Stimulated activated CD4-positive, alpha-beta T cell treated with anti-CD3 and anti-CD28 coated beads, Interleukin-2, amount 100 ng/mL, for 4 hours (primary cell): ENCODE results near the gene AEBP2.
"Not testable (repeated sequence)": the region's sequence is repeated elsewhere in the genome, so short reads cannot be mapped to it uniquely, and the experiment has no call there.

Experiments
- DNase-seq: peaks from one replicate; pipeline ENCODE4 v3.0.0-alpha.2; 2020; ENCODE audit warnings: low read depth

Gene AEBP2

GRCh38 chr12:19507823-19508222 lies 68.5 kb downstream of the AEBP2 start:
- no peak for DNase-seq

DNA sequence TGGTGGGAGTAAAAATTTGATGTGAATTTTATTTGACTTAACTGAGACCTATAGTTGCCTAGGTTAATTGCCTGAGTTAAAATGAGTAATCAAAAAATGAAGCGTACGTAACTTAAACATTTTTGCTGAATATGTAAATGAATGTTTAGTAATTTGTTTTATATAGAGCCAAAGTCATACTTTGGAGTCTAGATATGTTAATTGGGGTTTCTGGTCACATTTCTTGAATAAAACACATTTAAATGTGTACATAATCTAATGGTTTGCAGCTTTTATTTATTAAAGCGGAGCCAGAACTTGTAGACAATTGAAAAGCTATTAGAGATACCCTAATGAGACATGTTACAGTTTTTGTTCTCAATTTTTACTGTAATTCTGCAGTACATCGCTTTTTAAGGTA lies 71.2 kb downstream of the AEBP2 start:
- no peak for DNase-seq

DNA sequence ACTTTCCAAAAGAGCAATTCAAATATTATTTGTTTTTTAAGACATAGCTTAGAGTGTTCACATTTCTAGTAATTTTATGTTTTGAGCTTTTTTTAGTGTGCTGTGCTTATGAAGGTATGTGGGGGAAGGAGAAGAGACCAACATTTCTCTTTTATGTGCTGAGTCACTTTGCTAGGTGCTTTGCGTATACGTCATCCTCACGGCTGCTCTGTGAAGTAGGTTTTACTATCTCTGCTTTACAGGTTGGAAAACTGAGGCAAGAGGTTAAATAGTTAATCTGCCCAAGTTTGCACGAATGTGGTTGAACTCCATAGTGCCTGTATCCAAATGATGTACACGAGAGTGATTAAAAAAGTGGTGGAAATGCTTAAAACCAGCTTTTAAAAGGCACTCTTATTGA lies 75.9 kb downstream of the AEBP2 start:
- DNase-seq = no peak

GRCh38 chr12:19517583-19517982 lies 78.3 kb downstream of the AEBP2 start:
- DNase-seq = no peak

DNA sequence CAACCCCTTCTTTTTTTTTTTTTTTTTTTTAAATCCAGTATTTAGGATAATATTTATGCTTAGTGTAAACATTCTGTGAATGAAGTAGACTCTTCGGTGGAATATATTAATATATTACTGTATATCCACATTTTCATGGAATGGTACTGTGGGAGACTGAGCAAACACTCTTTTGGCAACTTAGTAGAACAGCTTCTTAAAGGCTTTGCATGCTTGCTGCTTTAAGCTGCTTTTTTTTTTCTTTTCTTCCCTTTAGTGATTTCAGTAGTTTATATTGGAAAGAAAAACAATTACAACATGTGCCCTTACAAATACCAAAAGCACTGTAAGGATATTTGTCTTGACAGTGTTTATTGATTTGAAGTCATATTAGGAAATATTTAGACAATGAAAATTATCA lies 78.9 kb downstream of the AEBP2 start:
- DNase-seq = no peak

GRCh38 chr12:19520646-19521415 lies 81.5 kb downstream of the AEBP2 start:
- no peak for DNase-seq

GRCh38 chr12:19525274-19525673 lies 86.0 kb downstream of the AEBP2 start:
- no peak for DNase-seq

DNA sequence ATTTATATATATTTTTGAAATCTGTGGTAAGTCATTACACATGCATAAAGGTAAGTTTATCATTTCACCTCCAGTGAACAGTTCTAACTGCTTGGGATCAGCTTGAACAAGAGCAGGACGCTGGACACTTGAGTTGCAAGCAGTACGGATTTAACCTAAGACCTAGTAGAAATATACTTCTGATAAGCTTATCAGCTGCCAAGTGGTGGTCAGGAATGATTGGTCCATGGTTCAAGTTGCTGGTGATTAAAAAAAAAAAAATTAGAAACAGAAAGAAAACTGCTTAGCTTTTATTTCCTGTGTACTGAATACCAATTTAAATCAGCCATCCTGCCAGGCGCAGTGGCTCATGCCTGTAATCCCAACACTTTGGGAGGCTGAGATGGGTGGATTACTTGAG lies 88.6 kb downstream of the AEBP2 start:
- DNase-seq = no peak

DNA sequence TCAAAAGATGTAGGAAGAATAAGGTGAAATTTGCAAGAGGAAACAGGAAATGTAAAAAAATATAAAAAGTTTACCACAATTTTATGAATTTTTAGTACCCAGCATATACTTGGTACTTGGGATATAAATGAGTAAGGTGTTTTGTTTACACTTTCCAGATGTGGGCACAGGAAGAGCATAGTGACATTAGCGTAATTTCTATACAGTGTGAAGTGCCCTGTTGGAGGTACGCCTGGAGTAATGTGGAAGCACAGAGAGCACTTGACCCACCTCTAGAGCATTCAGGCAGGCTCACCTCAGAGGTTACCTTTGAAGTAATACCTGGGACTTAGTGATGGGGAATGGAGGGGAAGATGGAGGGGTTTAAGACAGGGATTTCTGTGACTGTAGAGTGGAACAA lies 89.5 kb downstream of the AEBP2 start:
- DNase-seq = no peak

DNA sequence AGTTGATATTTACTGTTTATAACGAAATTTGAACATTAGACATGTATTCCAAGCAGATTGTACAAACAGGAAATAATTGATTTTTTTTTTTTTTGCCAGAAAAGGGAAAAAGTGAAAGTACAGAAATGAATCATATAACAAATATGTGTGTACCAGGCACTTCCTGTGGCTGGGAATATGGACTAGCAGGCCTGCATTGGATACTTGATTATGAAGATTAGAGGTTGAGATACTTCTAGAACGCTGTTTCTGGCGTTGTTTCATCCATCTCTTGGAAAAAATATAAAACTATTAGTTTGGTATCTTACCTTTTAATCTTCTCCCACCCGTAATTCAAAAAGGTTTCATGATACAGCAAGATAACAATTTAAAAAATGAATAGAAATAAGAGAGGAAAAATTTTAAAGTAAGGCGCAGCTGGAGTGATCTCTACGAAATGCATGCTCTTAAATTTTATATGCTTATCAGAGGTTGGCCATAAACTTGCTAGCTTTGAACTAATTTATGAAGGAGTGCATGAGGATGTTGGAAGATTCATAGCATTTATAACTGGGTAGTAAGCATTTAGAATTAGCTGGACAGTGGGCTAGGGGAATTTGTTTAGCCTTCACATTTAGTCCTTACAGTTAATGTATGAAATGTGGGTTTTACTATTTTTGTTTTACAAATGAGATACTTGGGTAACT lies 90.8 kb downstream of the AEBP2 start:
- DNase-seq = no peak

DNA sequence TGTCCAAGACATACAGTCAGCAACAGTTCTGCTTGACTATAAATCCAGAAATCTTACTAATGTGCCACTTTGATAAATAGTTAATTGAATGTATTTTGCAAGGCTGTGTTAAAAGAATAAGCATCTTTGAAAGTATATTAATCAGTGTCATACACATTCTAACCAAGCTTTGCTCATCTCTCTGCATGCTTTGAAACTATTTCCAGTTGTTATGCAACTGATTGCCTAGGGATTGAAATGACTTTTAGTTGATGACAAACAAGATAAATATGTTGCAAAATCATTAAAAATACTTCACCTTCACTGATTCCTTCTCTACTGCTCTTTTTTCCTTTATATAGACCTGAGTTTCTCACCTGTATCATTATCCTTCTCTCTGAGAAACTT lies 91.3 kb downstream of the AEBP2 start:
- no peak for DNase-seq

- no peak for DNase-seq
Observed at GRCh38 chr12:19533567-19533966, 94.3 kb downstream of the AEBP2 start.

DNA sequence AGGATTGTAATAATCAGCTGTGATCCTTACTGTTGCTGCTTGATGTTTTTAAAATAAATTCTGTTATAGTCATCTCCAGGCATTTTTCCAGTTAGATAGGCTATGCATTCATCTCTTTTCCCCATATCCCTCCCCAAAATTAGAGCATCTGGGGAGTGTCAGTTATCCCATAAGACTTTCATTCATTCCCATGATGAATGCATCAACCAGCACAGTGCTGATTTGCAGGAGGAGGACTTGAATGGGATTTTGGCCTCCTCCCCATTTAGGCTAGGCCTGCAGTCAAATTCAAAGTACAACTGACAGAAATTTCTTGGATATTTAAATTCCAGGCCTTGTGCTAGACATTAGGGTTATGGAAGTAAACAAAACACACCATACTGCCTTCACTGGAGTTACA lies 99.8 kb downstream of the AEBP2 start:
- no peak for DNase-seq

GRCh38 chr12:19539836-19540235 lies 100.5 kb downstream of the AEBP2 start:
- DNase-seq = no peak

DNA sequence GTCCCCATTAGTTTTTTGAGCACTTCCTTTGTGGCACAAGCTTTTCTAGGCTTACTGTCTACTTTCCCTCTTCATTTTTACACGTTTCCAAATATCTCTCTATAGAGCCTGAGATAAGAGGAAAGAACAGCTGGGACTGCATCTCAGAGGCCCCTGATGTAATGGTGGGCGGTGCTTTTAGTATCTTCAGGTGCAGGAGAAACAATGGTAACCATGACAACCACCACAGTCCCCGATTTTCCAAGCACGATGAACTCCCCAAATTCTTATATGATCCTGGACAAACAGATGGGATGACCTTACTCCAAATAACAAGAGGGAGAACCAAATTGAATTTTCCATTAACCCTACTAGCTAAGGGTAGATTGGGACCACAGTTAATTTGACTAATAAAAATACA lies 103.3 kb downstream of the AEBP2 start:
- no peak for DNase-seq

- DNase-seq = no peak
Observed at GRCh38 chr12:19544353-19544752, 105.1 kb downstream of the AEBP2 start.

- no peak for DNase-seq
Observed at GRCh38 chr12:19545301-19545700, 106.0 kb downstream of the AEBP2 start.

DNA sequence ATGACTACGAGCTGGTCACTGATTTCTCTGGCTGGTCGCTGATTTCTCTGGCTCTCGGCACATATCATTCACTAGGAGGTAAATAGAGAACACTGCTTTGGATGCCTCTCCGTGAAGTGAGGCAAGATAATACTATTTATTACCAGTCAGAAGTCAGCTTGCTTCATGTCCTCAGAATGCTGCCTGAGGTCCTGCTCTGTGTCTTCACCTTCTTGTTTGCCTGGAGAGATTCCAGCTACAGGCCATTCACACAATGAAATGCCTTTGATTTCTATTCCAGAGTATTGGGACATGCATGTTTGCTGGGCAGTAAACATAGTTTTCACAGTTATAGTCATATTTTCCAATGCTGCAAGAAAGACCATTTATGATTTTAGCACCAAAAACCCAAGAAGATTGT lies 106.7 kb downstream of the AEBP2 start:
- no peak for DNase-seq

DNA sequence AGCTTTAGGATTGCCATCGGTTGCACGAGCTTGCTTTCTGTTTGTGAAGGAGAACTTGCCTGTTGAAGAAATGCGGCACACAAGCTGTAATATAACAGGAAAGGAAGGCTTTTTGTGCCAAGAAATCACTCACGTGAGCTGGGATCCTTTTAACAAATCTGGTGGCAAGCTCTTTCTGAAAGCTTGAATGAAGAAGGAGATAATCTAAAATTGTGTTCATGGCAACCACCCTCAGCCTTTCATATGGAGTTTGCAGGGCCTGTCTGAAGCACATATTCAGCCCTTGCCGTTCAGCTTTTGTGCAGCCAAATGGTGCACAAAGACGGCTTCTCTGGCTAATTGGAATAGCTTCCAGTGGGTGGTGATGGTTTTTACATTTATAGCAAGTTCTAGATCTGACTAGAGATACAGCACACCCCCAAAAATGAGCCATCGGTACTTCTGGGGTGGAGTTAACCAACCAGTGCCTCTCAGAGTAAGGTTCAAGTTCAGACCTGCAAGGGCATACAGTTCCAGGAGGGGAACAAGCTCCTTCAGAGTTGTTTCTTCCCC lies 107.4 kb downstream of the AEBP2 start:
- DNase-seq = no peak

DNA sequence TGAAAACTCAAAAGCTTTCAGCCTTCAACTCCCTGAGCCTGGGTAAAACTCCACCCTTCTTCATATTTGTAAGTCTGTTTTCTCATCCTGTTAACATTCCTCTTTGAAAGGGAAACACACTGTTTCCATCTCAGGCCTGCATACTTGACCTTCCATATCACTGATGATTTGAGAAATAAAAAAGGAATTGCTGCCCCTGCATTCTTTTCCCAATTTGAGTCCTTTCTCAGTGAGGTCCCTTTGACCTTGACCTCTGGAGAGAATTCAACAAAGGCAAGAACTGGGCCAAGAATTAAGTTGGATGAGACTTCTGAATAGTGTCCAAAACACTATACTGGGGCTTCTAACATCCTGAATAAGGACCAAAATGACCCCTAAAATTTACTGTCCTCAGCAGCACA lies 108.0 kb downstream of the AEBP2 start:
- DNase-seq = no peak

- no peak for DNase-seq
Observed at GRCh38 chr12:19548834-19549233, 109.5 kb downstream of the AEBP2 start.

DNA sequence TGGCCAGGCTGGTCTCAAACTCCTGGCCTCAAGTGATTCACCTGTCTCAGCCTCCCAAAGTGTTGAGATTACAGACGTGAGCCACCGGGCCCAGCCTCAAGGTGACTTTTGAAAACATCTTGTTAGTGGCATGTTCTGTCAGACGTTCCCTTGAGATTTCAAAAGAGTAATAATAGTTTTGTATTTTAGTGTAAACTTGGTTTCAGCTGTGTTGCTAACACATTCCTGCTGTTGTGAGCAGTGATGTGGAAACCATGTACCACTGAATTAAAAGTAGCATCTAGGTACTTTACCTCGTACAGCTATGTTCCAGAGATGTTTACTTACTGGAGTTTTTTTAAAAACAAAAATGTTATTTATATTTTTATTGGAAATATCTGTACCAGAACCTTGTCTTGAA lies 111.3 kb downstream of the AEBP2 start:
- DNase-seq = no peak

DNA sequence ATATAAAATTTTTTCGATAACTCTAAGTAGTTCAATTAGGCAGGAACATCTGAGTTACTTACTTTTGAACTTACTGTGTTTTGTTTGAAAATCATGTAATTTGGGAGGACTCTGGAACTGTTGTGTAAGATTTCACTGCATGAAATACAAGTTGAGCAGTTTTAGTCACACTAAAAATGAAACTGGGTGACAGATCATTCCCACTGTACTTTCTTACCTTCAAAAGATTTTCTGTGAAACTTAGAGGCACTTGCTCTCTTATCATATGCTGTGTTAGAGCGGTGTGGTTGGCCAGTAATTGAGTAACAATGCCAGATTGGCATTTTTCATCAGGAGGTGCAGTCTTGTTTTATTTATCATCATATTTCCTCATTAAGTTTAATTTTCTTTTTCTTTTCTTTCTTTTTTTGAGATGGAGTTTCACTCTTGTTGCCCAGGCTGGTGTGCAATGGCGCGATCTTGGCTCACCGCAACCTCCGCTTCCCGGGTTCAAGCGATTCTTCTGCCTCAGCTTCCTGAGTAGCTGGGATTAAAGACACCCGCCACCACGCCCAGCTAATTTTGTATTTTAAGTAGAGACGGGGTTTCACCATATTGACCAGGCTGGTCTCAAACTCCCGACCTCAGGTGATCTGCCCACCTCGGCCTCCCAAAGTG lies 113.3 kb downstream of the AEBP2 start:
- not testable (repeated sequence) for DNase-seq
